ENCODE data around the gene SHROOM3.

SHROOM3 gene

GRCh38 chr4:76498550-76498949 is 63.5 kb downstream of the SHROOM3 start:
- H3K36me3 ChIP-seq (ENCODE audit: control insufficient read depth, insufficient read depth, low read length): no peaks in the 10 kb centered on the region
- DNase-seq (ENCODE audit: extremely low read depth, insufficient read length): no peak
- no peak for TF ChIP-seq CTCF (IDR thresholded peaks at IDR 0.05; ENCODE audit: insufficient read depth, low read length, poor library complexity, severe bottlenecking)
- no peaks in the 10 kb centered on the region for H3K27me3 ChIP-seq (replicated peaks; ENCODE audit: control insufficient read depth, insufficient read depth, low read length)
- no peak overlapping the region for H3K4me3 ChIP-seq (replicated peaks; ENCODE audit: low read depth, low read length)

GRCh38 chr4:76499461-76499860 is 64.4 kb downstream of the SHROOM3 start:
- Histone ChIP-seq H3K36me3 (ENCODE audit: control insufficient read depth, insufficient read depth, low read length) (no peaks in the 10 kb centered on the region), H3K27me3 (replicated peaks; ENCODE audit: control insufficient read depth, insufficient read depth, low read length) (no peaks in the 10 kb centered on the region), H3K4me3 (replicated peaks; ENCODE audit: low read depth, low read length) (no peak overlapping the region)
- TF ChIP-seq CTCF (IDR thresholded peaks at IDR 0.05; ENCODE audit: insufficient read depth, low read length, poor library complexity, severe bottlenecking): no peak
- DNase-seq (ENCODE audit: extremely low read depth, insufficient read length): peak; percentile 20

- no peaks in the 10 kb centered on the region for H3K36me3 ChIP-seq (ENCODE audit: control insufficient read depth, insufficient read depth, low read length)
- TF ChIP-seq CTCF (IDR thresholded peaks at IDR 0.05; ENCODE audit: insufficient read depth, low read length, poor library complexity, severe bottlenecking): no peak
- no peak for DNase-seq (ENCODE audit: extremely low read depth, insufficient read length)
- no peak overlapping the region for H3K4me3 ChIP-seq (replicated peaks; ENCODE audit: low read depth, low read length)
- no peaks in the 10 kb centered on the region for H3K27me3 ChIP-seq (replicated peaks; ENCODE audit: control insufficient read depth, insufficient read depth, low read length)
These were observed 67.9 kb downstream of the SHROOM3 start for GRCh38 chr4:76502886-76503285.

GRCh38 chr4:76504613-76505465 is 69.8 kb downstream of the SHROOM3 start:
- H3K27me3 ChIP-seq (replicated peaks; ENCODE audit: control insufficient read depth, insufficient read depth, low read length): no peaks in the 10 kb centered on the region
- TF ChIP-seq CTCF (IDR thresholded peaks at IDR 0.05; ENCODE audit: insufficient read depth, low read length, poor library complexity, severe bottlenecking): peak; percentile 42
- no peaks in the 10 kb centered on the region for H3K36me3 ChIP-seq (ENCODE audit: control insufficient read depth, insufficient read depth, low read length)
- DNase-seq (ENCODE audit: extremely low read depth, insufficient read length): no peak
- no peak overlapping the region for H3K4me3 ChIP-seq (replicated peaks; ENCODE audit: low read depth, low read length)

GRCh38 chr4:76511947-76512346 is 76.9 kb downstream of the SHROOM3 start:
- Histone ChIP-seq H3K27me3 (replicated peaks; ENCODE audit: control insufficient read depth, insufficient read depth, low read length) (no peaks in the 10 kb centered on the region), H3K36me3 (ENCODE audit: control insufficient read depth, insufficient read depth, low read length) (no peaks in the 10 kb centered on the region), H3K4me3 (replicated peaks; ENCODE audit: low read depth, low read length) (no peak overlapping the region)
- DNase-seq (ENCODE audit: extremely low read depth, insufficient read length): no peak
- TF ChIP-seq CTCF (IDR thresholded peaks at IDR 0.05; ENCODE audit: insufficient read depth, low read length, poor library complexity, severe bottlenecking): no peak

Measured in GM06990 (cell line).